Measurements from ENCODE around the gene SUSD2. TPM values are rescaled to one million over a fixed set of nuclear protein-coding genes. Genes with fewer than 3 reads are reported as not detected.
"Not testable (repeated sequence)": the region's sequence is repeated elsewhere in the genome, so short reads cannot be mapped to it uniquely, and the experiment has no call there.

The SUSD2 gene
- total RNA-seq, 1 experiment from 2014 or later: 0.10 TPM

DNA sequence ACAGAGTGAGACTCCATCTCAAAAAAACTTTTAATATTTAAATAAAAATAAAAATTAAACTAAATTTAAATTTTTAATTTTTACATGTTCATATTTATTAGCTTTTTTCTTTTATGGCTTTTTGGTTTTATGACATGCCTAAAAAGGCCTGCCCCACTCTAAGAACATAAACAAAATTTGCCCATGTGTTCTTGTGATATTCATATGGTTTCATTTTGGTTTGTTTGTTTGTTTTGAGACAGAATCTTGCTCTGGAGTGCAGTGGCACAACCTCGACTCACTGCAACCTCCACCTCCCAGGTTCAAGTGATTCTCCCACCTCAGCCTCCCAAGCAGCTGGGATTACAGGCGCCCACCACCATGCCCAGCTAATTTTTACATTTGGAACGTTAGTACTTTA lies 27.7 kb downstream of the SUSD2 start:
- DNase-seq (ENCODE audit: low read depth): no peak

DNA sequence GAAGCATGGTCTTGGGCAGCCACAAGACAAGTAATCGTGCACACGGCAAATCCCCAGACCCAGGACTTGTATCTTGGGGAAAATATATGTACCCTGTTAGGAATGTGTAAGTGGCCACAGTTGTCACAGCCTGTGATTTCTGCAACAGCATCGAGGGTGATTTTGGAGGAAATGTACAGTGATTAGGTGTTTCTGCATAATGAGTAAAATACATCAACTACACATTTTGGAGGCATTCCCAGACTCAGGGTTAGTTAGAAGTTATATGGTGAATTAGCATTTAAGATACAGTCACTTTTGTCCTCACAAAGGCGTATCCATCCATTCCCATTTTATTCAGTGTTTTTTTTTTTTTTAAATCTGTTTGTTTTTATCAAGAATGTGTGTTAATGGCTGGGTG lies 28.4 kb downstream of the SUSD2 start:
- DNase-seq (ENCODE audit: low read depth): no peak

DNA sequence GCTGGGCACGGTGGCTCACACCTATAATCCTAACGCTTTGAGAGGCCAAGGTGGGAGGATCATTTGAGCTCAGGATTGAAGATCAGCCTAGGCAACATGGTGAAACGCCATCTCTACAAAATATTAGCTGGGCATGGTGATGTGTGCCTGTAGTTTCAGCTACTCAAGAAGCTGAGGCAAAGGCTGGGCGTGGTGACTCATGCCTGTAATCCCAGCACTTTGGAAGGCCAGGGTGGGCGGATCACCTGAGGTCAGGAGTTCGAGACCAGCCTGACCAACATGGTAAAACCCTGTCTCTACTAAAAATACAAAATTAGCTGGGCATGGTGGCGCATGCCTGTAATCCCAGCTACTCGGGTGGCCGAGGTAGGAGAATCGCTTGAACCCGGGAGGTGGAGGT lies 29.1 kb downstream of the SUSD2 start:
- peak; percentile 40 for DNase-seq (ENCODE audit: low read depth)

DNA sequence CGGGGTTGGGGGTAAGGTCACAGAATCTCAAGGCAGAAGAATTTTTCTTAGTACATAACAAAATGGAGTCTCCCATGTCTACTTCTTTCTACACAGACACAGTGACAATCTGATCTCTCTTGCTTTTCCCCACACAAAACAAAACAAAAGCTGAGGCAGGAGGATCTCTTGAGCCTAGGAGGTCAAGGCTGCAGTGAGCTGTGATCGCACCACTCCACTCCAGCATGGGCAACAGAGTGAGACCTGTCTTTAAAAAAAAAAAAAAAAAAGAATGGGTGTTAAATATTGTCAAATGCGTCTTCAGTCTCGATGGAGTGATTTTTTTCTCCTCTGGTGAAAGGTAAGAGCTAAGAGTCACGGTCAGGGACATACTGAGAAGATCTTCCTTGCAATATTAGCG lies 30.4 kb downstream of the SUSD2 start:
- DNase-seq (ENCODE audit: low read depth): not testable (repeated sequence)

GRCh38 chr22:24213111-24213510 lies 31.8 kb downstream of the SUSD2 start:
- not testable (repeated sequence) for DNase-seq (ENCODE audit: low read depth)

- DNase-seq (ENCODE audit: low read depth): no peak
These were observed 33.4 kb downstream of the SUSD2 start for GRCh38 chr22:24214467-24215285.

- peak; percentile 37 for DNase-seq (ENCODE audit: low read depth)
These were observed 35.4 kb downstream of the SUSD2 start for GRCh38 chr22:24216541-24217209.

GRCh38 chr22:24217384-24217783 lies 36.1 kb downstream of the SUSD2 start:
- DNase-seq (ENCODE audit: low read depth): no peak

DNA sequence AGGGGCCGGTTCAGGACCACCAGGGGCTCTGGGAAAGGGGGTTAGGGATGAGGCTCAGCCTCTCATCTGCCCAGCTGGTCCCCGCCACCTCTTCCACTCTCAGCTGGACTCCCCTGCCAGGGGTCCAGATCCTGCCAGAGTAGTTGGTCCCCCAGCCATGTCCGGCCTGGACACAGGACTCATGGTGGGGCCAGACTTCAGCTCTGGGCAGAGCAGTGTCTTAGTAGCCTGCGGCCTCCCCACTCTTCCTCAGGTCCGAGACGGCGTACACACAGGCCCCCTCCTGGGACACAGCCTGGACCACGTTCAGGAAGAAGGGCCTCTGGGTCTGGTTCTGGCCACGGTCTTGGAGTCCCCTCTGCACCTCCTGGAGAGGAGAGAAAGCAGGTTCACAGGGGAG lies 38.5 kb downstream of the SUSD2 start:
- no peak for DNase-seq (ENCODE audit: low read depth)

DNA sequence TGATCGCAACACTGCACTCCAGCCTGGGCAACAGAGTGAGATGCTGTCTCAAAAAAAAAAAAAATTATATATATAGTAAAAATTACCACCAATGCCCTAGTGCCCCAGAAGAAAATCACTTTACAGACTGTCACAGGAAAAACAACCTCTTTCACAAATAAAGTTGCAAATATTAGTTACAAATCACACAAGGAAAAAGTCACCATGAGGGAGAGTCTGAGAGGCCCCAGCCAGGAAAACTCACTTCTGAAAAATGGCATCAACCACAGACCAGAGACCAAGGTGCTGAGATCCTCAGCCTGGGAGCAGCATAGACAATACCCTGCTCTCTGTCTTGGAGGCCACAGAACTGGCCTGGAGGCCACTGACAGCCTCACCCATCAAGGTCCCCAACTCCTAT lies 43.2 kb downstream of the SUSD2 start:
- no peak for DNase-seq (ENCODE audit: low read depth)

- DNase-seq (ENCODE audit: low read depth): no peak
These were observed 43.8 kb downstream of the SUSD2 start for GRCh38 chr22:24225044-24225601.

- DNase-seq (ENCODE audit: low read depth): no peak
These were observed 44.7 kb downstream of the SUSD2 start for GRCh38 chr22:24225951-24226350.

- DNase-seq (ENCODE audit: low read depth): no peak
These were observed 49.8 kb downstream of the SUSD2 start for GRCh38 chr22:24230911-24231656.

GRCh38 chr22:24231706-24232105 lies 50.4 kb downstream of the SUSD2 start:
- DNase-seq (ENCODE audit: low read depth): no peak

DNA sequence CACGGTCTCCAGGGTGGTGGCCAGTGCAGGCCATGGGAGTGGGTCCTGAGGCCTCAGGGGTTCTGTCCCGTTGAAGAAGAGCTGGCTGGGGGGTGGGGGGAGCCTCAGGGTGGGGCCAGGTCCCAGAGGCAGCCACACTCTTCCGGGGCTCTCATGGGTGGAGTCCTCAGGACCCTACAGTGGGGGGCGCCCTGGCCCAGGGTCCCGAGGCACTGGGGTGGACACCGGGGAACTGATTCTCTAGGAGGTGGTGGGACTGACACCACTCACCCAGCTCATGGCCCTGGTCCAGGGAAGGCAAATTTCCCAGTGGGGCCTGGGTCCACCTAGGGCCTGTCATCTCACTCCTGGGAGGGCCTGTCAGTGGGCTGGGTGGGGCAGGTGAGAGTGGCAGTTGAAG lies 50.8 kb downstream of the SUSD2 start:
- no peak for DNase-seq (ENCODE audit: low read depth)

DNA sequence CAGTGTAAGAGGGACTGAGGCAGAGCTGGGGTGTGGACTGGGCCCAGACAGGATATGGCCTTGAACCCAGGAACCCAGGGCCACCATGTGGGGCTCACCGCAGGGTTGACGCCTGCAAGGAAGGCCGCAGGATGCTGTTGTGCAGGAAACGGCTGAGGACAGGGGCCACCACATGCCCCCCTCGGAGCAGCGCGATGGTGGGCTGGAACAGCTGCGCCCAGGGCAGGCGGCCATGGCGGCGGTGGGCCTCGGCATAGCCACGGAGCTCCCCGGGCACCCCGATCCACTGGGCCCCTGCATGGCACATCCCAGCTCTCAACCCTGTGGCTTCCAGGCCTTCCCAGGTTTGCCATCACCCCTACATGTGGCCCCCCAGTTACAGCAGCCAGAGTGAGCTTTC lies 51.4 kb downstream of the SUSD2 start:
- no peak for DNase-seq (ENCODE audit: low read depth)

DNA sequence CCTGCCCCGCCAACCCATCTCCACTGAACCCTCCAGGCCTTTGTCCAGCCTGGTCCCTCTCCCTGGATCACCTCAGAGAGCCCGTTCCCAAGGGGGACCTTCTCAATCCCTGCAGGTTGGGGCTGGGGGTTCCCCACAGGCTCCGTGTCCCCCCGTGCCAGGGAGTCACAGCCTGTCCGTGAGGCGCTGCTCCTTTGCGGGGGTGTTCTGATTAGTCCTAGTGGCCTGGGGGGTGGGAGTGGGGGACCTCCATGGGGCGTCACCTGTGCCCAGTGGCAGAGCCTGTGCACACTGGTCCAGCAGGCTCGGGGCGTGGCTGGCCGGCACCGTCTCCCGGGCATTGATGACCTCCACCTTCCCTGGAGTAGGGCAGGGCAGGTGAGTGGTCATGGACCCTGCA lies 51.9 kb downstream of the SUSD2 start:
- no peak for DNase-seq (ENCODE audit: low read depth)

DNA sequence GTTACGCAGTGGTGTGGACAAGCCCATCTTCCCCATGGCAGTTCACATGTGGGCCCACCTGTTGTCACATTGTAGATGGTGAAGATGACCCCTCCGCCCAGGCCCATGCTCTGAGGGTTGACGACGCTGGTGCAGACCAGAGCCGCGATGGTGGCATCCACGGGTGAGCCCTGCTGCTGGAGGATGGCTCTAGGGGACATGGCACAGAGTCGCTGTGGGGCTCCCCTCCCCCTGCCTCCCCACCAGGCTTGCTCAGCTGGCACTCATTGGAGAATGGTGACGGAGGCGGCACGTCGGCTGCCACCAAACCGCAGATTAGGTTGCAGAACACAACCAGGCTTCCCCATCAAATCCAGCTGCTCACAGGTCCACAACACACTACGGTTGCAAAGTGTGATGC lies 52.5 kb downstream of the SUSD2 start:
- no peak for DNase-seq (ENCODE audit: low read depth)

DNA sequence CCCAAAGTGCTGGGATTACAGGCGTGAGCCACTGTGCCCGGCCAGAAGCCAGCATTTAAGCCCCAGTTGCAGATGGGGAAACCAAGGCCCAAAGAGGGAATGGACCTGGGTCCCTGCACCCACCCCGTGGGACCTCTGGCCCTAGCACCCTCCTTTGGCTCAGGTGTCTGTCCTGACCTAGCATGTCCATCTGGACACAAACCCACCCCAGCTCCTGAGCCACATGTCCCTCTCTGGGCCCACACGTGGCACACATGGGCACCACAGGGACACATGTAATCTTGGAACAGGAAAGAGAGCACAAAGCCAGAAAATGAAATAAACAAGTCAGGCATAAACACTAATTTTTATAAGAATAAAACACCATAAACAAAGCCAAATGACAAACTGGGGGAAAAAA lies 54.0 kb downstream of the SUSD2 start:
- DNase-seq (ENCODE audit: low read depth): no peak

DNA sequence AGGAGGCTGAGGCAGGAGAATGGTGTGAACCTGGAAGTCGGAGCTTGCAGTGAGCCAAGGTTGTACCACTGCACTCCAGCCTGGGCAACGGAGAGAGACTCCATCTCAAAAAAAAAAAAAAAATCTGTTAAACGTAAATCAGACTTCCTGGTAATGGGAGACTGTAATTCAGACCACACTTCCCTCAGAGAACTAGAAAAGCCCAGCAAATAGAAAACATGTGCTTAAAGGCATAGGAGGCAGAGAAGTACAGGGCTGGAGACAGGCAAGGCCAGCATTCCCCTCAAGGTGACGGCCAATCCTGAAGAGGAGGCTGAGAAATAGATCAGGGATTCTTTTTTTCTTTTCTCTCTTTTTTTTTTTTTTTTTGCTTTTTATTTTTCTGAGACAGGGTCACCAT lies 55.4 kb downstream of the SUSD2 start:
- no peak for DNase-seq (ENCODE audit: low read depth)

DNA sequence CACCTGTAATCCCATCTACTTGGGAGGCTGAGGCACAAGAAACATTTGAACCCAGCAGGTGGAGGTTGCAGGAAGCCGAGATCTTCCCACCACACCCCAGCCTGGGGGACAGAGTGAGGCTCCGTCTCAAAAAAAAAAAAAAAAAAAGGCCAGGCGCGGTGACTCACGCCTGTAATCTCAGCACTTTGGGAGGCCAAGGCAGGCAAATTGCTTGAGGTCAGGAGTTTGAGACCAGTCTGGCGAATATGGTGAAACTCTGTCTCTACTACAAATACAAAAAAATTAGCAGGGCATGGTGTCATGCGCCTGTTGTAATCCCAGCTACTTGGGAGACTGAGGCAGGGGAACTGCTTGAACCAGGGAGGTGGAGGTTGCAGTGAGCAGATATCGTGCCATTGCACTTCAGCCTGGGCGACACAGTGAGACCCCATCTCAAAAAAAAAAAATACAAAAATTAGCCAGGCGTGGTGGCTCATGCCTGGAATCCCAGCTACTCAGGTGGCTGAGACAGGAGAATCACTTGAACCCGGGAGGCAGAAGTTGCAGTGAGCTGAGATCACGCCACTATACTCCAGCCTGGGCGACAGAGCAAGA lies 56.9 kb downstream of the SUSD2 start:
- DNase-seq (ENCODE audit: low read depth): peak; percentile 50

All from HT1080 (cell line).